Kidney epithelial cell (primary cell): ENCODE results near the gene OR2B2. TPM values are rescaled to one million over a fixed set of nuclear protein-coding genes. Genes with fewer than 3 reads are reported as not detected.
"Not testable (repeated sequence)": the region's sequence is repeated elsewhere in the genome, so short reads cannot be mapped to it uniquely, and the experiment has no call there.

Source experiments
- DNase-seq: peaks from one replicate; pipeline ENCODE4 v3.0.0-alpha.2; 2010; ENCODE audit warnings: low read depth
- H3K27me3 ChIP-seq: 2 replicates; pipeline ENCODE4 v1.6.0; 2011; ENCODE audit warnings: low read length; ENCODE audit not compliant: control insufficient read depth, insufficient read depth
- H3K36me3 ChIP-seq: 2 replicates; pipeline ENCODE4 v1.5.1; 2011; ENCODE audit warnings: low read length; ENCODE audit not compliant: control insufficient read depth, insufficient read depth
- H3K4me3 ChIP-seq: 2 replicates; pipeline ENCODE4 v1.5.1; 2011; ENCODE audit warnings: low read depth, mild to moderate bottlenecking, control low read depth, low read length
- CTCF ChIP-seq: IDR thresholded peaks from 2 replicates; pipeline ENCODE4 v1.5.1; 2011; ENCODE audit warnings: mild to moderate bottlenecking, moderate library complexity, low read length, control low read depth, inconsistent platforms; ENCODE audit not compliant: insufficient read depth, poor library complexity, severe bottlenecking
- total RNA-seq: library from RNA; depleted of rRNA; stranded (reverse); fragments of >200 nt; gene quantifications from 2 replicates; pipeline ENCODE4 v1.2.3, GENCODE V29; 2015

The OR2B2 gene
- total RNA-seq, 1 donor from 2014 or later = not detected

- TF ChIP-seq CTCF = no peak
- peak overlapping the region; percentile 58 for H3K4me3 ChIP-seq
Measured at GRCh38 chr6:27902335-27903314, 9.6 kb downstream of the OR2B2 start.

GRCh38 chr6:27901801-27902200 lies 10.4 kb downstream of the OR2B2 start:
- no peak for TF ChIP-seq CTCF
- DNase-seq = no peak
- no peak overlapping the region for H3K4me3 ChIP-seq
- no peaks in the 10 kb centered on the region for H3K36me3 ChIP-seq
- no peaks in the 10 kb centered on the region for H3K27me3 ChIP-seq

More at GRCh38 chr6:27902335-27903314, 9.6 kb downstream of the OR2B2 start:
- no peaks in the 10 kb centered on the region for H3K36me3 ChIP-seq
- DNase-seq = no peak
- no peaks in the 10 kb centered on the region for H3K27me3 ChIP-seq

GRCh38 chr6:27900197-27900596 lies 12.0 kb downstream of the OR2B2 start:
- not testable (repeated sequence) for H3K27me3 ChIP-seq, DNase-seq, H3K36me3 ChIP-seq, H3K4me3 ChIP-seq

- TF ChIP-seq CTCF = no peak
- no peaks in the 10 kb centered on the region for H3K36me3 ChIP-seq
Measured at GRCh38 chr6:27899543-27899942, 12.7 kb downstream of the OR2B2 start.

DNA sequence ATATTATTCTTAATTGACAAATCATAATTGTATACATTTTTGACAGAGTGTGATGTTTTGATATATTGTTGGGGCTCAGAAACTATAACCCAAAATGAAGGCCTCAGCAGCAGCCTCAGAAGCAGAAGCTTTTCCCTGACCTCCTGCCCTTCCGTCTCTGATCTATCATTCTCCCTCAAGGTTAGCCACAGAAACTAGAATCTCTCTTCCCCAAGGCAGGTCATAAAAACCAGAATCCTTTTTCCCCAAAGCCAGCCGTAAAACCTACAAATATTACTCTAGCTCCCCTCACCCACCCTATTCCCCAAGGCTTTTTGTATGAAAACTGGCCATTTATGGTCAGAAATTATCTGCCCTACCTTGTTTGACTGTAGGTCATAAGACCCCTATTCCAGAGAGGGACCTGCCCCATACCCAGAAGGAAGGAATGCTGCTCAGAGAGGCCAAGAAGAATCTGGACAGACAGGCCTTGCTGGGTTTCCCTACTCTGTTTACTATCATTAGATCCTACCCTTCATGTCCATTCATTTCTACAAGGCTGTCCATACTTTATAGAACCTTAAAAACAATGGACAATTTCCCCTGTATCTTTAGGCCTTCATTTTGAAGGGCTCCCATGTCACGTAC lies 14.5 kb downstream of the OR2B2 start:
- no peak for TF ChIP-seq CTCF
- H3K27me3 ChIP-seq = no peaks in the 10 kb centered on the region
- no peak for DNase-seq
- H3K36me3 ChIP-seq = no peaks in the 10 kb centered on the region
- H3K4me3 ChIP-seq = no peak overlapping the region

More at GRCh38 chr6:27899543-27899942, 12.7 kb downstream of the OR2B2 start:
- DNase-seq = no peak
- Histone ChIP-seq H3K27me3 (no peaks in the 10 kb centered on the region), H3K4me3 (no peak overlapping the region)

- no peak for DNase-seq
- Histone ChIP-seq H3K36me3 (no peaks in the 10 kb centered on the region), H3K4me3 (no peak overlapping the region), H3K27me3 (no peaks in the 10 kb centered on the region)
- no peak for TF ChIP-seq CTCF
Measured at GRCh38 chr6:27896398-27896796, 15.8 kb downstream of the OR2B2 start.
